Measurements from ENCODE around the gene ITPK1.

GRCh38 chr14:93015505-93015904 is 100.2 kb downstream of the ITPK1 start:
- no peak for TF ChIP-seq EZH2 (IDR thresholded peaks at IDR 0.05; ENCODE audit: low read length, unreplicated experiment)
- TF ChIP-seq CTCF (conservative IDR thresholded peaks at IDR 0.05; ENCODE audit: low read depth, low read length), result no peak
- no peak for TF ChIP-seq EZH2phosphoT487 (IDR thresholded peaks at IDR 0.05; ENCODE audit: borderline replicate concordance, low read length)

Data from PC-3 (cell line).